TTC549 (cell line): ENCODE measurements around the gene DYRK1B.
"Not testable (repeated sequence)": the region's sequence is repeated elsewhere in the genome, so short reads cannot be mapped to it uniquely, and the experiment has no call there.

Experiments
- FAIRE-seq: peaks from 2 replicates; lab custom pipeline; 2012; peaks lifted over from hg19 to GRCh38; lab: Jason Lieb, UNC

Gene DYRK1B

DNA sequence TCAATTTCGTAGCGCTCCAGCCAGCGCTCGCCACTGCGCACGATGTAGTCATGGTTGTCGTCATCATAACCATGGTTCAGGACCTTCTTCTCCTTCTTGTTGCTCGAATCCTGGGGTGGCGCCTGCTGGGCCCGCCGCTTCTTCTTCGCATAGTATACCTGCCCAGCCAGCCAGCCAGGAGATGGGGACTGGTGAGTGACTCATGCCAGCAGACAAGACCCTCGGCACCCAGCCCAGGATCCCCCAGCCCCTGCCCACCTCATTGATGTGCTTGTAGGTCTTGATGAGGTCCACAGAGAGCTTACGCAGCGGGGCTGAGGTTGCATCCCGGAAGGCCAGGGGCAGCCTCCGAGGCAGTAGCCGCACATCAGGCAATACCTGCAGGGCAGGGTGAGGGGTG lies 3.6 kb downstream of the DYRK1B start:
- no peak for FAIRE-seq

DNA sequence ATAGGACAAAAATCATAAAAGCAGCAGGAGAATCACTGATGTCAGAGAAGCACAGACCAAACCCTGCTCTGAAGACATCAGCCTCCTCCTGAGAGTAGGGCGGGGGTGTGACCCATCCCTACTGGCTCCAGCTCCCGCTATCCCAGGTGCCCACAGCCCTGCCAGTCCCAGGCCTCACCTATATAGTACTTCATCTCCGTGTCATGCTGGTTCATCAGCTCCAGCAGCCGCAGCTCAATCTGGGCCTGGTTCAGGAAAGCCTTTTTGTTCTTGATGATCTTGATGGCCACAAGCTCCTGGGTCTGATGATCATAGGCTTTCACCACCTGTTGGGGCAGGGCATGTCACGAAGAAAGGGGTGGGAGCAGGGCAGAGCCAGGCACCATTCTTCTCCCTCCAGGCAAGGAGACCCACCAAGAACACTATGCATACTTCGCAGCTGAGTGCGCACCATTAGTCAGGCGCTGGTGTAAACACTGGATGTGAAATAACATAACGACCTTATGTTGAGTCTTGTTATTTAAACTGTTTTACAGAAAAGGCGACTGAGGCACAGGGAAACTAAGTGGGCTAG lies 4.2 kb downstream of the DYRK1B start:
- no peak for FAIRE-seq

DNA sequence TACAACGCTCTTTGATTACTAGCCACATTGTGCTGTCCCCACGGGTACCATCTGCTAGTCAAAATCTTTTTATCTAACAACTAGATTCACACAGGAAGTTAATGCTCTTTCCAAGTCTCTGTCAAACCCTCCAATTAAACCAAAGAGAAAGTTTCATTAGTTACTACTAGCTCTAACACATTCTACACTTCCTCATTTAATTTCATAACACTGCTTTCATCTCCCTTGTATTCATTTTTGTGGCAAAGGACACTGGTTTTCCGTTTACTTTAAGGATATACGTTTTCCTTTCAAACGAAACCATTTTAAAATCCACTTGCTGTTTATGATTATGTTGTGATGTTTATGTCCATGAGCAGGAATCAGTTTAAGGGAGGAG lies 5.3 kb downstream of the DYRK1B start:
- no peak for FAIRE-seq

DNA sequence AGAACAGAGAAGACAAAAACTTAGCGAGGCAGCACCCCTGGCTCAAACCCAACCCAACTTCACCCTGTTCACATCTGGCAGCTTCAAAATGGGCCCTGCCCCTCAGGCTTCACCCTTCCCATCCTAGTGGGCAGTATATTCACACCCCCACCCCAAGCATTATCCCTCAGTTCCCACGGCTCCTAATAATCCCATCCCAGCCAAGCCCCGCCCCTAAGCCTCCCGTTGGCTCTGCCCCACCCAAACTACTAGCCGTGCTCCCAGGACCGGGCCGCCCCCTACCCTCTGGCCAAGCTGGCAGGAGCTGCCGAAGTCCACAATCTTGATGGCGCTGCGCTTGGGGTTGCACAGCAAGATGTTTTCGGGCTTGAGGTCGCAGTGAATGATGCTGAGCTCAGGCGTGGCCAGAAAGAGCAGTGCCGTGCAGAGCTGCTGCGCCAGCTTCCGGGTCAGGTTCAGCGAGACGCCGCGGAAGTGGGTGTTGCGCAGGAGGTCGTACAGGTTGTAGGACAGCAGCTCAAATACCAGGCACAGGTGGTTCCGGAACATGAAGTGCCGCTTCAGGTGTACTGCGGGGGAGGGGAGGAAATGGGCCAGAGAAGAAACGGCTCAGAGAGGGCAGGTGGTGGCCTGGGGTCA lies 5.8 kb downstream of the DYRK1B start:
- no peak for FAIRE-seq

DNA sequence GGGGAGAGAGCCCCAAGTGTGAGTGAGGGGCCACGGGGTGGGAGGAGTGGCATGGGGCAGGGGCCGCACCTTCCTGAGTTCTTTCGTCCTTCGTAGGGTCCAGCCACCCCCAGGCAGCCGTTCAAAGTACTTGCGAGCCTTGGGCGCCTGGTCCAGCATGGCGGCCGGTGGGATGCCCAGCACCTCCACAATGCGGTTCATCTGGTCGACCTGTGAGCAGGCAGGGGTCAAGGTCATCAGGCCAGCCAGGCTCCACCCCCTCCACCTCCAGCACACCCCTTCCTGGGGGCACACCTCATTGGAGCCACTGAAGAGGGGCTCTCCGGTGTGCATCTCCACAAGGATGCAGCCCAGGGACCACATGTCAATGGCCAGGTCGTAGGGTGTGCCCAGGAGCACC lies 6.7 kb downstream of the DYRK1B start:
- no peak for FAIRE-seq

DNA sequence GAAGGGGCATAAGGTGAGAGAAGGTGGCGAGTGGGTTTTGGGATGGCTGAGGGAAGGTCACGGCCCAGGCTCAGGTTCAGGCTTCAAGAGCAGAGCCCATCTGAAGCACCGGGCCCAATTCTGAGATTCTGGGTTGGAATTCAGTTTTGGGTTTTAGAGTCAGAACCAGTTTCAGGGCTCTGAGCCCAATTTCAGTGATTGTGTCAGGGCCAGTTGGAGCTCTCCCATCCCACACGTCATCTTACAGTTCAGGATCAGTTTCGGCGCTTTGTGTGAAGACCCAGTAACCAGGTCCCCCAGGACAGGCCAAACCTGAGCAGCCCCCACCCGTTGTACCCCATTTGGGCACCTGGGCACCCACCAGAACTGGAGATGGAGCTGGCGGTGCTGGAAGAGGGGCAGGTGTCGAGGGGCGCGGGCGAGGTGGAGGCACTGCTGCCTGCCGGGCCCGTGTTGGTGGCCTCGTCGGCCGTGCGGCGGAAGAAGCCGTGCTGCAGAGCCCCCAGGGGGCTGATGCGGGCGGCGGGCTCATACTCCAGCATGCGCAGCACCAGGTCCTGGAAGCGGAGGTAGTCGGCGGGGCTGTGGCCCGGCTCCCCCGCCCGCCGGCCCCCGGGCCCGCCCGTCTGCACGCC lies 7.5 kb downstream of the DYRK1B start:
- FAIRE-seq: no peak

DNA sequence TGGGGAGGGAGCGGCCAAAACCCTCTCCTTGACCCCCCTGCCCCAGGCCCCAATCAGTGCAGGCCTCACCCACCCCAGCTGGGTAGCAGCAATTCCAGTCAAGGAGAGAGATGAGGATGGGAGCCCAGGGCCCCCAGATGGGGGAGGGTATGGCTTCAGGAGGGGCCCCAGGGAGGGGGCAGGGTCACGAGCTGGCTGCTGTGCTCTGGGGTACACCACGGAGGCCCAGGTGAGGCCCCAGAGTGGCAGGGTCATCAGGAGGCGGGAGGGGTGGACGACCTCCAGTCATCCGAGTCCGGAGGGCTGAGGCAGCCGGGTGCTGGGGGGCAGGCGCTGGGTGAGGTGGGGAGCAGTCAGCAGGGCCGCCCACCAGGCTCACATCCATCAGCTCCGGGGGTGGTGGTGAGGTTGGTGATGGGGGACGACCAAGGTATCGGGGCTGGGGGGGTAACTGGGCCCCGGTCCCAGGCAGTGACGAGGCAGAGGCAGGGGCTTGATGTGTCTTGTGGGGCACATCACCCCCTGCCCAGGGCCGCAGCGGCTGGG lies 8.4 kb downstream of the DYRK1B start:
- no peak for FAIRE-seq

DNA sequence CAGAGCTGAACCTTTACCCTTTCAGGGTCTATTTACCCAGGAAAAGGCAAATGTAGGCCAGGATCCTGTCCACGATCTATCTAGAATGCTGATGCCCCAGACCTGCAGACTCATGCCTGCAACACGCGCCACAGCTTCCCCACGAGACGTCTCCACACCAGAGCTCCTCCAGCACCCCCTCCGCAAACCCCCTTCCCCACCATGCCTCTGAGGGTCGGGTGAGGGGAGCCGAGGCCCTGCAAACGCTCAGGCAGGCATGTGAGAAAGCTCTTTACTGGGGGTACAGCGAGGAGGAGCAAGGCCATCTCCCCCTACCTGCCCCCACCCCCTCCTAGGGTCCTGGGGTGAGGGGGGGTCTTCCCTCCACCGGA lies 8.9 kb downstream of the DYRK1B start:
- no peak for FAIRE-seq

DNA sequence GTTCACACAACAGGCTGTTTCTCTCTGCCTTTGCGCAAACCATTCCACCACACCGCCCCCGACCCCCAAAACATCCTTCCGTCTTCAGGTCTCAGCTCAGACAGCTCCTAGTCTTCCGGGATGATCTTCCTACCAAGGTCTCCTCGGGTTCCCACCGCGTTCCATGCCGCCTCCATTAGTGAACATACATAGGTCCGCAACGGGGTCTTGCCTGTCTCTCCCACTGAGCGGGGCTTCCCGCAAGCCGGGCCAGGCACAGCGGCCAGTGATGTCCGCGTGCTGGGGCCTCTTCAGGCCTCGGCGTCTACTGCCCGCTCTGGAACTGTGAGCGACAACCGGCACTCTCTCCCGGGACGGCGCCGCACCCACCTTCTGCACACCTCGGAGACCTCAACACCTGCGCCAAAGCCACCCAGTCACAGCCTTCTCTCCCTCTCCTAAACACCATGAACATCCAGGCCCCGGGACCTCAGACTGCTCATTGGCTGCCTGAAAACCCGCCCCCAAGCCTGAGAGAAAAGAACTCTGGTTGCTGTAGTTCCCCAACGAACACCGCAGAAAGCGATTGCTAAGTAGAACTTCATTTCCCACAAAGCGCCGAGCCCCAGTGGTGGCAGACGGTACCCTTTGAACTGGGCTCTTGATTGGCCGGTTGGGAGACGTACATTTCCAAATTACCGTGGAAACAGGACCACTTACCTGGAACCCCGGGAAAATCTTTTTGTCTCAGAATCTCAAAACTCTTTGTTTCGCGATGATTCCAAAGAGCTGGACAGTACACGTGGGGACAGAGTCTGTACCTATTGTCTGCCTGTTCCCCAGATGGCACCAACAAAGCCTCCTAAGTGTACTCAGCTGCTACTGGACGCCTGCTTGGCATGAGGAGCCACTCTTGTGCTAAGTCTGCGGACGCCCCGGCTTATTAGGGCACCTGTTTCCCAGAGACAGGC lies 9.5 kb downstream of the DYRK1B start:
- peak; percentile 97 for FAIRE-seq

DNA sequence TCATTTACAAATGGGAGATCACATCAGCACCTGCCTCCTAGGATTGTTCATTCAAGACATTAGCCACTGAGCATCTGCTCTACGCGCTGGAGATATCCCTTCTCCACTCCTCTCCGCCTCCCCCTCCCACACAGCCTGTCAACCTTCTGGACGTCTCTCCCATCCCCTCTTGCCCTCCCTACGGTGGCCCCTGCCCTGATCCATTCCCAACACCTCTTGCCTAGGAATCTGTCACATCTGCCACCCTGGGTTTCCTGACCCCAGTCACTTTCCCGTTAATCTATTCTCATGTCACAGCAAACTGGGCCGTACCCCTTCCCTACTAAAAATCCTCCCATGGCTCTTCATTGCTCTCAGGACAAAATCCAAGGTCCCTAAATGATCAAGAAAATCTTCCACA lies 10.3 kb downstream of the DYRK1B start:
- FAIRE-seq: no peak

DNA sequence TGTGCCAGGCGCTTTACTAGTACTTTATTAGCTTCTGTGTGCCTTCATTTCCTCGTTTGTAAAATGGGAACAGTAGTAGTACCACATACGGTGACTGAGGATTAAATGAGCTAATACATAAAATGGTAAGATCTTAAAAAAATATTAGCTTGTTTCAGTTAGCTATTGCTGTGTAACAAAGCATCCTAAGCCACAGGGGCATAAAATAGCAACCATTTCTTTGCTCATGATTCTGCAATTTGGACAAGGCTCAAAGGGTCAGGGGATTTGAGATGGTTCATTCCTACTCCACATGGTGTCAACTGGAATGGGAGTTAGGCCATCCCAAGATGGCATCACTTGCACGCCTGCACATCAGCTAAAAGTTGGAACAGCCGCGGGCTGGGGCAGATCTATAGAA lies 13.3 kb downstream of the DYRK1B start:
- no peak for FAIRE-seq

DNA sequence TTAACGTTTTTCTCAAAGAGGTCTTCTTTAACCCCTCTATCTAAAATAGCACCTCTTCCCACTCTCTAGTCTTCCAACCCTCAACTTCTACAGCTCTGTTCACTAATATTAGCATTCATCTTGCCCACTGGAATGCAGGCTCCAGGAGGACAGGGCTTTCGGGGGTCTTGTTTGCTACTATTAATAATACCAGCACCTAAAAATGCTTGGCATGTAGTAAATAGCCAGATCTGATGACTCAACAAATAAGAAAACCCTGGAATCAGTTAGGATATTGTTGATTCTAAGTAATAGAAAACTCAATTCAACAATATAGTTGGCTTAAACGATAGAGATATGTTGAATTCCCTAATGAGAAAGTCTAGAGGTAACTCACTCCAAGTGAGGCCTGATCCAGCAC lies 14.2 kb downstream of the DYRK1B start:
- no peak for FAIRE-seq

DNA sequence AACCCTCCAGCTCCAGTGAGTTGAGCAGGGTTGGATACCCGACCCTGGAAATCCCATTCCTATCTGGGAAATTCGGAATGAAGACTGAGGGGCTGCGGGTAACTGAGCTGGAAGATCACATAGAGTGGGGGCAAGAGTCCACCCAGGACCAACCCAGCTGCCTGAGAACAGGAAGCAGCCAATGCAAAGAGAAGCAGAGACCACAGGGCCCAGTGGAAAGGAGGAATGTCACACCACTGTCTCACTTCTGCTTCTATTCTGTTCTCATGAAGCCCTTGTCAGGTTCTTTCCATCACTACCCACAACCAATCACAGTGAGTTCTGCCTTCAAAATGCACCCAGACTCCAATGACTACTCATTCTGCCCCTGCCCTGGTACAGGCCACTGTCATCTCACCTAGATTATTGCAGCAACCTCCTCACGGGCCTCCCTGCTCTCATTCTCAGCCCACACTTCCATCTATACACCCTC lies 15.3 kb downstream of the DYRK1B start:
- FAIRE-seq: no peak

DNA sequence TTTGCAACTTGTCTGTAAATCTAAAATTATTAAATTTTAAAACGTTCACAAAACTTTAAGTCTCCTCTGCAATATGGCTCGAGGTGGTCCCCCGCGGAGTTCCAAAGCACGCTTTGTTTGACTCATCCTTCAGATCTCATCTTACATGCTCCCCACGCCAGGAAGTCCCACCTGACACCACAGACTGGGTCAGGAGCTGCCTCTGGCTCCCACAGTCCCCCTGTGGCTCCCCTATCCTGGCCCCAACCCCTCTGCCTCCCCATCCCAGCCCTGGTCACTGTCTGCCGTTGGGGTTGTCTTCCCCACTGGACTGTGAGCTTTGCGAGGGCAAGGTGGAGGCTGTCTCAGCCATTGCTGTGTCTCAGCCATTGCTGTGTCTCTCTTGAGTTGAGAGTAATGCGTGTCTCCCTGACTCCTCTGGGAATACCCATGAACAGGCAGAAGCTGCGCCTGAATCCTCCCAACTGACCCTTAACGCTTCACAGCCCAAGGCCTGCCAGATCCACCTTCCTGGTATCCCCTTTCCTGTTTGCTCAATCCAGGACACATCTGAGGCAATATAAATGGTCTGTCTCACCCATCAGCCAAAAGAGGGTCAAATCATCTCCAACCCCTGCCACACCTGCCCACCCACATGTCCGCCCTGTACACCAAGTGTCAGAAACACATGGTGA lies 15.9 kb downstream of the DYRK1B start:
- FAIRE-seq: no peak

DNA sequence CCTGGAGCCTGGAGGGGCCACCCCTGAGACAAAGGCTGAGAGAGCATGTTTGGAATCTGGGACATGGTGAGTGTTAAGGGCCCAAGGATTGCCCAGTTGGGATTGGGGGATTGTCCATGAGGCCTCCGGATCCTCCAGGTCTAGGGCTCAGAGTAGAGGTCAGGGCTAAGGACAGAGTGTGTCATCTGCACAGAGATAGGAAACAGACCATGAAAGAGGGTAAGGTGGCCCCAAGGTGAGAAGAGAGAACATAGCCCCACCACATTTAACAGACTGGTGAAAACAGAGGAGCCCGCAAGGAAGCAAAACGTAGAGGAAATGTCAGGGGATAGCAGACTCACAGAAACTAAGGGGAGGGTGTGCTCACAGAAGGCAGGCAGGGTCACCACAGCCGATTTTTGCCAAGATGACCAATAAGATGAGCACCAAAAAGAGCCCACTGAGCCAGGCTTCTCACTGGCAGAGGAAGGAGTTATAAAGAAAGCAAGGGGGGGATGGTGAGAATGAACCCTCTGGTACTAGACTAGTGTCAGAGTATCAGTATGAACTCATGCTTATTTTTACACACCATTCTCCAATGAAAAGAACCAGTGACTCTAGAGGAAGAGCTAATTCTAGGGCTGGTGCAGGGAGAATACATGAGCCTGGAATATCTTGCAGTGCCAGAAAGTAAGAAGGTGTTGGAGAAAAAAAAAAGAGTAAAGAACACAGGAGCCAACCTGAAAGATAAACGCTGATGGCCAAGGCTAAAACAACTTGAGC lies 17.5 kb downstream of the DYRK1B start:
- FAIRE-seq: no peak

DNA sequence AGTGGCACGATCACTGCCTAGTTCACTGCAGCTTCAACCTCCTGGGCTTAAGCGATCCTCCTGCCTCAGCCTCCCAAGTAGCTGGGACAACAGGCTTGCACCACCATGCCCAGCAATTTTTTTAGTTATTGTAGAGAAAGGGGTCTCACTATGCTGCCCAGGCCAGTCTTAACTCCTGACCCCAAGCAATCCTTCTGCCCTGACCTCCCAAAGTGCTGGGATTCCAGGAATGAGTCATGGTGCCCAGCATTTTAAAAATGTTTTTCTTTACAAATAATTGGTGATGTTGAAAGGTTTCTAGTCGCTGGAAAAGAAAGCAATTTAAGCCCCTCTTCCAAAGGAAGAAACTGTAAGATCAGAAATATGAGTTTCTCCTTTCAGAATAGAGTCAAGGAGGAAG lies 19.4 kb downstream of the DYRK1B start:
- no peak for FAIRE-seq

DNA sequence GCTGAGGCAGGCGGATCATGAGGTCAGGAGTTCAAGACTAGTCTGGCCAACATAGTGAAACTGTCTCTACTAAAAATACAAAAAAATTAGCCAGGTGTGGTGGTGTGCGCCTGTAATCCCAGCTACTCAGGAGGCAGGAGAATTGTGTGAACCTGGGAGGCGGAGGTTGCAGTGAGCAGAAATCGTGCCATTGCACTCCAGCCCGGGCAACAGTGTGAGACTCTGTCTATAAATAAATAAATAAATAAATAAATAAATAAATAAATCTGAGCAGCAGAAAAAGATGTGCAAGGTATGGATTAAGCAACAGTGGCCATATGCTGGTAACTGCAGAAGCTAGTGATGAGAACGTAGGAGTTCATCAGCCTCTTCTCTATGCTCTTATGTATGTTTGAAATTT lies 19.9 kb downstream of the DYRK1B start:
- FAIRE-seq: not testable (repeated sequence)

DNA sequence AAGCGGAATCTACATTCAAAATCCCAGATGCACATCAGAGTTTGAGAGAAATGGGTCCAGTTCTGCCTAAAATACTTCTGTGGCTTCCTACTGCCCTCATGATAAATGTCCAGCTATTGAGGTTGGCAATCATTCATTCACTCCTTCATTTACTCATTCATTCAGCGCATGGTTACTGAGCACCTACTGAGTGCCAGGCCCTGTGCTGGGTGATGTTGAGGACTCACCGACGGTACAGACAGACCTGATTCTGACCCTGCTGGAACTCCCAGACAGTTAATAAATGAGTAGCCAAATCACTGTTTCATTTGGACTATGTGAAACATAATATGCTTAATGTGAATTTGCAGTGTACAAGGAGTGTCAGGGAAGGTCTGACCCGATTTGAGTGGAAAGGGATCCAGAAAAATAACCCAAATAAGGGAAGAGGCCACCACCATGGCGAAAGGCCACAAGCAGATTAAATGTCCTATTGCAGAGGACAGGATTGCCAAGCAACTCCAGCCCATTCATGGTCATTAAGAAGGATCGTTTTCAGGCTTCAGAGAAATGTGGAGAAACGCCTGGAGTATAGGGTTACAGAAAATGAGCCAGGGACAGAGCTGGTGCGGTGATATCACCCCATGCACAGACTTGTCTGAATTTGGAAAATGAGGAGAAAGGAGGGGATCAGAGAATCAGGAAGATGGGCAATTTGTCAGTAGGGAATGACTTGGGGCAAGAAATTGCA lies 20.5 kb downstream of the DYRK1B start:
- FAIRE-seq: no peak

DNA sequence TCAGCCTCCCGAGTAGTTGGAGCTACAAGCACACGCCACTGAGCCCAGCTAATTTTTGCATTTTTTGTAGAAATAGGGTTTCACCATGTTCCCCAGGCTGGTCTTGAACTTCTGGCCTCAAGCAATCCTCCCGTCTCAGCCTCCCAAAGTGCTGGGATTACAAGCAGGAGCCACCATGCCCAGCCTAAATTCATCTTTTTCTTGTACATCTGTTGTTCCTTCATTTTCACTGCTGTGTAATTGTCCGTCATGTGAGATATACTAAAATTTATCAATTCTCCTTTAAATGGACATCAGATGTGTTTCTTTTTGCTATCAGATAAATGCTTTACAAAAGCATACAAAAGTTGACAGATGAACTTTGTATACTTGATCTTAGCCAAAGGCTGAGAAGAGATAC lies 22.9 kb downstream of the DYRK1B start:
- no peak for FAIRE-seq

DNA sequence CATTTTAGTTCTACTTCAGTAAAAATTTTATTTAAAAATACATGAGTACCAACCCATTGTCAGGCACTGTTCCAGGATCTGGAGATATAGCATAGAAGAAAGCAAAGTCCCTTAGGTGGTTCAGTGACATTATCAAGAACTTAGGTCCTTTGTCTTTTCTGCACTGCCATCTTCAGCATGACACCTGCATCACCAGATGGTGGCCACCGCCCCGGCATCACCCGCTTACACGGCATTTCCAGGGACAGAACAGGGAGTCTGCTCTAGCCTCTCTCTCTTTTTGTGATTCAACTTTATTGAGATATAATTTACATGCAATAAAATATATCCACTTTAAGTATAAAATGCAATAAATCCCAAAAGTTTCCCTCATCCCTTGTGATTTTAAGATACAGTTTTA lies 23.5 kb downstream of the DYRK1B start:
- FAIRE-seq: no peak

DNA sequence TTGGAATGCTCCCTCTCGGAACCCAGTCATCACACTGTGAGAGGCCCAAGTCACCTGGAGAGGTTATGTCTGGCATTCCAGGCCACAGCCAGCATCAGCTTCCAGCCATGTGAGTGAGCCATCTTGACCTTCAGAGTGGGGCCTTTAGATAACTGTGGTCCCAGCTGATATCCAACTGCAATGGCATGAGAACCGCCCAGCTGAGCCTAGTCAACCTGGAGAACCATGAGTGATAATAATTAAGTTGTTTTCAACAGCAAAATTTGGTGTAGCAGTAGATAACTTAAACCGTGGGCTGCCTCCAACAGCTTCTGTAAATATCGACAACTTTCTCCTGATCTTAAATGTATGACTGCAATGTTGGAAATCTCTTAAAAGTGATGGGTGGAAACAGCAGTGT lies 24.6 kb downstream of the DYRK1B start:
- FAIRE-seq: no peak
